GM19099 (cell line): Measurements from ENCODE around the gene FGF18.

ENCODE experiments used
- POLR2A ChIP-seq: IDR thresholded peaks from 3 replicates; pipeline ENCODE4 v1.6.1; 2011; ENCODE audit warnings: low read depth; ENCODE audit not compliant: insufficient read length; ENCODE audit errors: extremely low read depth

The FGF18 gene

DNA sequence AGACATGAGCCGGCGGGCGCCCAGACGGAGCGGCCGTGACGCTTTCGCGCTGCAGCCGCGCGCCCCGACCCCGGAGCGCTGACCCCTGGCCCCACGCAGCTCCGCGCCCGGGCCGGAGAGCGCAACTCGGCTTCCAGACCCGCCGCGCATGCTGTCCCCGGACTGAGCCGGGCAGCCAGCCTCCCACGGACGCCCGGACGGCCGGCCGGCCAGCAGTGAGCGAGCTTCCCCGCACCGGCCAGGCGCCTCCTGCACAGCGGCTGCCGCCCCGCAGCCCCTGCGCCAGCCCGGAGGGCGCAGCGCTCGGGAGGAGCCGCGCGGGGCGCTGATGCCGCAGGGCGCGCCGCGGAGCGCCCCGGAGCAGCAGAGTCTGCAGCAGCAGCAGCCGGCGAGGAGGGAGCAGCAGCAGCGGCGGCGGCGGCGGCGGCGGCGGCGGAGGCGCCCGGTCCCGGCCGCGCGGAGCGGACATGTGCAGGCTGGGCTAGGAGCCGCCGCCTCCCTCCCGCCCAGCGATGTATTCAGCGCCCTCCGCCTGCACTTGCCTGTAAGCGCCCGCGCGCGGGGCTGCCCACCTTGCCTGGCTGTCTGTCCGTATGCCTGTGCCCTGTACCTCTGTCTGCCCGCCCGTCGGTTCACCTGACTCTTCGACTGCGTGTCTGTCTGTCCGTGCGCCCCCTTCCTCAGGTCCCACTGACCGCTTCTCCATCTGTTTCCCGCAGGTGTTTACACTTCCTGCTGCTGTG lies 412 bp downstream of the FGF18 start:
- no peak for TF ChIP-seq POLR2A

DNA sequence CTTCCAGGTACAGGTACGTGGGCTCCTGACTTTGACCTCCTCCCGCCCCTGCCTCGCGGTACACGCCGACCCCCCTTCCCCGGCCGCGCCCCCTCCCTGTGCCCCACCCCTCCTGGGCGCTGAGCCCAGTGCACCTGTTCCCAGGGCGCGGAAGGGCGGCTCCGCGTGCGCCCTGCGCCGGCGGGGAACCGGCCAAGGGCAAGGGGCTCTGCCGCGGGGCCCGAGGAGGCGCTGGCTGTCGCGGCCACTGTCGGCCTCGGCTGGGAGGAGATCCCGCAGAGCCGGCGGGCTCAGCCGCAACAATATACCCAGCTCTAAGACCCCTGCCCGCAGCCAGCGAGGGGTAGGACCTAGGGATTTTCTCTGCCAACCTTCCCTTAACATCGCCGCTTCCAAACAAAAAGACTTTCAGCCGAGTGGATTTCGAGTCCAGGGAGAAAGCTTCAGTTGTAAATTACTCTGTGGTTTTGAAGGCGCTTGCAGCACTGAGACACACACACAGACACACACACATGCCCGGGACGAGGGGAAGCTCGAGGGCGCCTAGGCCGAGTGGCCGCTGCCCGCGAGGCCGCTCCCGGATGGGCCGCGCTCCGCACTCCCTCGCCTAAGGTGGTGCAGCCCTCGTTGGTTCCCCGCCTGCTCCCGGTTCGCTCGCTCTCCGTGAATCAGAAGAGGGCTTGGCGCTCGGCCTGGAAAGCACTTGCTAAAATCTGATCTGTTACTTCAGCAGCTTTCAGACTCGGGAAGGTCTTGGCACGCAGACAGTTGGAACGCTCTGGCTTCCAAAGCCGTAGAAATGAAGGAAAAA lies 1.2 kb downstream of the FGF18 start:
- TF ChIP-seq POLR2A, result no peak

DNA sequence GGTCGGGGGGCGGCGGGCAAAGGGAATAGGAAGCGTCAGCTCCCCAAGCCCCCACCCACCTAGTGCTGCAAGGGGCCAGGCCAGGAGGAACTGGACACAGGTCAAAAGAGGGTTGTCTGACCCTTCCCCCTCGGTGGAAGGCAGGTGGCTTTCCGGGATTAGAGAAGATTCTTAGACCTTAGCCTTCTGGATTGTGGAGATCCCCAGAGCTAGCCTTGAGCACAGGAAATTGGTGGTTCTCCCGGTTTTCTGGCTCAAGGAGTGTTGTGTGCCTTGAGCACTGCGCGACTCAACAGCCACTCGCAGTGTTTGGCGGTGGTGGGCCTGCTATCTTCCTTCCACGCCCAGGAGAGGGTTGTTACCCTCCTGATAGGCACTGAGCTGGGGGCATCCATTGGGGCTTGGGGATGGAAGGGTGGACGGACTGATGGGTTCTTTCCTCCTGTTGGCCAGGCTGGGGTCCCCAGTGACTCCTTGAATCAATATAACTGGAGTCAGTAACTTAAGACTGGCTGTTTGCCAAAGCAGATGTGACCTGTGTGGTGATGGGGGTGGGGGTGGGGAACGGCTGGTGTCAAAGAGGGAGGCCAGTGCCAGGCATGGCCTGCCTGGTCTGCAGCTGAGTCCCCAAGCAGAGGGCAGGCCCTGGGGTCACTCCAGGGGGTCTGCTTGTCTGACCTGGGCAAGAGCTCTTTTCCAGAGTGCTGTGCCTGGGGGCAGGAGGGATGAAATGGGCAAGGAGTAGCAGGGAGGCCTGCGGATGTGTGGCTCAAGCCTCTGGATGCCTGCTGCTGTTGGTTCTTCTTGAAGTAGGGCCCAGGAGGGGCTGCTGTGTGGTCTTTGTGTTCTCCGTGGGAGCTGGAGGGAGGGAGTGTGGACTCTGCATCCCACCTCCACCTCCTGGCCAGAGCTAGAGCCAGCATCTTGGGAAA lies 2.1 kb downstream of the FGF18 start:
- no peak for TF ChIP-seq POLR2A

DNA sequence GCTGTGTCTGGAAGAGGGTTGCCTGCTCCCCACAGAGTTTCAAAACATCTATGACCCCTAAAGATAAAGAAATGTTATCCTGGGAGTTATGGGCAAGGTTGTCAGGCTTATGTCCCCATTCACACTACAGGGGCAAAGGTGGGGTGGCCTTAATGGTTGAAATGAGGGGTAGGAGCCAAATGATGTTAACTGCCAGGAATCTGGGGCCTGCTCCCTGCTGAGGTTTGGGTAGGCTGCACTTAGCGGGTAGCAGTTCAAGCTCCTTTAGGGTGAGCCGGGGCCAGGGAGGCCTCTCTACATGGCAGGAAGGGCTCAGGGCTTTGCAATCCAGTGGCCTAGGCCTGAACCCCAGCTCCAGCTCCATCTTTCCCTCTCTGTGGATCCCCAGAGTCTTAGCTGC lies 3.0 kb downstream of the FGF18 start:
- TF ChIP-seq POLR2A, result no peak

DNA sequence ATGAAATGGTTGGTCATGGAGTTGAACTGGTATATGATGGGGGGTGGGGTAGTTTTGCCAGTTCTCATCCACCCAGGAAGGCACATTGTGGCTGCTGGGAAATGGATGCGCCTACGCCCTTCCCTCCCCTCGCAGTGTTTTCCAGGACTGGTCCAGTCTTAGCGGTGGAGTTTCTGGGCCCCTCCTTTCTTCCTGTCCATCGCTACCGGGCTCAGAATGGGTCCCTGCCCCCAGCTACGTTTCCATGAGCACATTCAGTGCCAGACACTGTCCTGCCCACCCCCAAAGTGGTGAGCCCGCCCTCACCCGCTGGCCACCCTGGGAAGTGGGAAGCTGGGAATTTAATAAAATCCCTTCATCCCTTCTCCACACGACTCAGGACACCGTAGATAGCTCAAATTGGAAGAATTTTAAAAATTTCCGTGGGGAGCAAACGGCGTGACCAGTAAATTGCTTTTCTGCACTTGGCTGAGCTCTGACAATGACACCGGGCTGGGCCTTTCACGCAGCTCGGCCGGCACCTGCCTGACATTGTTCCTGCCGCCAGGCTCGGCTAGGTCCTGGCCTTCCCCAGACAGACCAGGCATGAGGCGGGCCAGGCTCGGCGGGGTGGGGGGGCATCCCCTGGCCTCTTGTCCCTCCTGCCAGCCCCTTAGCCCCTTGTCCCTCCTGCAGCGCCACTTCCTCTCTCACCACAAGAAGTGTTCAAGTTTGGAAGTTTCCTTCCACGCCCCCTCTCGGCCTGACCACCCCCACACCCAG lies 3.6 kb downstream of the FGF18 start:
- TF ChIP-seq POLR2A, result no peak

DNA sequence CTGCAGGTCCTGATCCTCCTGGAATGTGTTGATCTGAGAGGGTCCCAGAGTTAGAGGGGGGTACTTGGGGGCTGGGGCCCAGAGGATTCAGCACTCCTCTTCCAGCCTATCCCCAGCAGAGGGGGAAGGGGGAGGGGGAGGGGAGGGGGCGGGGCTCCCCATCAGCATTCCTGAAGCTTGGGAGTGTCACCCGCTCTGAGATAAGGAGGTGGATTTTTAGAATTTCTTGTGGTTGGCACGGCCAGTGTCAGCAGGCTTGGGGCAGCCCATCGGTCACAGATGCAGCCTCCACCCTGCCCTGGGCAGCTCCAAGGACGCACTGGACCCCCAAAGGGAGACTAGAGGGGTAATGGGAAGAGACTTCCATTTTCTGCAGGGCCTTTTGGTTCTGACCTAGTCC lies 5.3 kb downstream of the FGF18 start:
- TF ChIP-seq POLR2A, result no peak

DNA sequence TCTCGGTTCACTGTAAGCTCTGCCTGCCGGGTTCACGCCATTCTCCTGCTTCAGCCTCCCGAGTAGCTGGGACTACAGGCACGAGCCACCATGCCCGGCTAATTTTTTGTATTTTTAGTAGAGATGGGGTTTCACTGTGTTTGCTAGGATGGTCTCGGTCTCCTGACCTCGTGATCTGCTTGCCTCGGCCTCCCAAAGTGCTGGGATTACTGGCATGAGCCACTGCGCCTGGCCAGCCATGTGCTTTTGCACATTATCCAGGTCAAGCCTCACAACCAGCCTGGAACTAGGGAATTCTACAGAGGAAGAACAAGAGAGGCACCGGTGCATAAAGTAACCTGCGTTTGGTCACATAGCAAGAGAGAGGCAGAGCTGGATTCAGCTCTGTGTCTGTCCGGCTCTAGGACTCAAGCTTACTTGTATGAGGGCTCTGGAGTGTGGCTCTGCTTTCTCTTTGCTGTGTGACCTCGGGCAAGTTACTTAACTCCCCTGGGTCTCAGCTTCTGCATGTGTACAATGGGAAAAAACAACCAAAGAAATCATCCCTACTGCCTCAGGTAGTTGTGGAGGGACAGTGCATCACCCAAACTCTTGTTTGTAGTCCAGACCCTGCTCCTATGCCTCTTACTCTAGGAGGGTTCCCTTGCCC lies 6.3 kb downstream of the FGF18 start:
- no peak for TF ChIP-seq POLR2A

DNA sequence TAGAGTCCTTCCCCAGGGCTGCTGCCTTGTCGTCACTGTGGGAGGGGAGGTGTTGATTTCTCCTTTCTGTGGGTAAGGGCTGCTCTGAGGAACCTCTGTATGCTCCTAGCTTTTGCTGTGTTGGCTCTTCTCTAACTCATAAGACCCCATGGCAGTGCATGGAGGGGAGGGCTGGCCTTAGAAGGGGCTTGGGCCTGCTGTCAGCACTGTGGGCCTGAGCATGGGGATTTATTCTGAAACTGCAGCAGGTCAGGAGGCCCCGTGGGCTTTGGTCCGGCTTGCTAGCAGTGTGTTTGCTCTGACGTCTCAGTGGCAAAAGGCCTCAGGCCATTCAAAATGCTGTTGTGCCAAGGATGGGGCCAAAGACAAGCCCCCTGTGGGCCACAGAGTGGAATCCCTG lies 6.8 kb downstream of the FGF18 start:
- no peak for TF ChIP-seq POLR2A

DNA sequence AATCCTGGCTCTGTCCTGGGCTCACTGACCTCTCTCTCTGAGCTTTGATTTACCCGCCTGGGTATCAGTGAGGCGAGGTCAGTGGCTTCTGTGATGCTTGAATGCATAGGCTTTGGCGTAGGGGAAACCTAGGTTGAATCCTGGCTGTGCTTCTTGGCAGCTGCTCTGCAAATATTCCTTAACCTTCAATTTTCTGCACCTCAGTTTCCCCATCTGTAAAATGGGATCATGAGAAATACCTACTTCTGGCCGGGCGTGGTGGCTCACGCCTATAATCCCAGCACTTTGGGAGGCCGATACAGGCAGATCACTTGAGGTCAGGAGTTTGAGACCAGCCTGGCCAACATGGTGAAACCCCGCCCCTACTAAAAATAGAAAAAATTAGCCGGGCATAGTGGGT lies 7.2 kb downstream of the FGF18 start:
- no peak for TF ChIP-seq POLR2A

DNA sequence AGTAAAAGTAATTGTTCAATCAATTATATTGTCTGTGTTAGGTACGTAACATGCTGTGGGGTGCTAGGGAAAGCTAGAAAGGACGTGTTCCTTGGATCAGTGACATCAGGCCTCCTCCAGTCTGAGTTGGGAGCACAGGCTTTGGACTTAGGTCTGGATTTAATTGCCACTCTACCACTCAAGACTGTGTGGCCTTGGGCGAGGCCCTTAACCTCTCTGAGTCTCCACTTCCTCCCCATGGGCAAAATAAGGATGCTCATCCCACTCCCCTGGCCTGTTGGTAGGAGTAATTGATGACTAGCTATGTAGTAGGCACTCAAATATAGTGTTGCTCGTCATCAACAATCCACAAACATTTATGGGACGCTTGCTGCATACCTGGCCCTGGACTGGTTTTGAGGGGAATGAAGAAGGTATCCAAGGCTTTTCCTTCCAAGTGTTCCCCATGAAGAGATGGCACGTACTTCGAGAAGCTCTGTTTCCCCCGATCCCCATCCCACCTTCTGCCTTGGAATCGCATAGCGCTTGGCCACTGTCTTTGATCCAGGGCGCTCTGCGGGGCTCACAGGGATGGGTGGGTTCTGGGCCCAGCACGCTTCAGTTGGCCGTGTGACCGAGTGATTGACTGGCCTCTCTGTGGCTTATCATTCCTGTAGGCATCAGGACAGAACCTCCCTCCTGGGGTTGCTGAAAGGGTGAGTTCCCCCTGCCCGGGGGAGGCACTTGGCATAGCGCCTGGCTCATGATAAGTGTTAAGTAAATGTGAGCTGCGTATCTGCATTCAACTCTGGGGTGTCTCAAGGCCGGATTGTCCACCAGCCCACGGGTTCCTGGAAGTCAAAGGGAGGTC lies 8.1 kb downstream of the FGF18 start:
- no peak for TF ChIP-seq POLR2A

DNA sequence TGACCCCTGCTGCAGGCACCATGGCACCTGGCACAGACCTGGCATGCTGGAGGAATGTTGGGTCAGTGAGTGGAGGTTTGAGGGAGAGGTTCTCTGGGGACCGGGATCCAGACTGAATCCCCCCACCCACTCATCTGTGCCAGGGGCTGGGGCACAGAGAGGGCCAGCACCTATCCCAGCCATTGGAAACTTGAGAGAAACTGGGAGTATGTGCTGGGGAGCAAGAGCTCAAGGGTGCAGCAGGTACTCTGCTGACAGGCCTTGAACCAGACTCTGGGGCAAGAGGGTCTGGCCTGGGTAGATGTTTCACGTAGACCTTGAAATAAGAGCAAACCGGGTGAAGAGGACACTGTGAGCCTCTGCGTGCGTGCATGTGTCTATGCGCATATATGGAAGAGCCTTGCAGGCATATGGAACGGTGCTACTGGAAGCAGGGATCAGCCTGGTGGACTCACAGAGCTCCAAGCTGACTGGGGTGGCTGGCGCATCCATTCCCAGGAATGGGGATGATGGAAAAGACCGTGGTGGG lies 8.8 kb downstream of the FGF18 start:
- no peak for TF ChIP-seq POLR2A

DNA sequence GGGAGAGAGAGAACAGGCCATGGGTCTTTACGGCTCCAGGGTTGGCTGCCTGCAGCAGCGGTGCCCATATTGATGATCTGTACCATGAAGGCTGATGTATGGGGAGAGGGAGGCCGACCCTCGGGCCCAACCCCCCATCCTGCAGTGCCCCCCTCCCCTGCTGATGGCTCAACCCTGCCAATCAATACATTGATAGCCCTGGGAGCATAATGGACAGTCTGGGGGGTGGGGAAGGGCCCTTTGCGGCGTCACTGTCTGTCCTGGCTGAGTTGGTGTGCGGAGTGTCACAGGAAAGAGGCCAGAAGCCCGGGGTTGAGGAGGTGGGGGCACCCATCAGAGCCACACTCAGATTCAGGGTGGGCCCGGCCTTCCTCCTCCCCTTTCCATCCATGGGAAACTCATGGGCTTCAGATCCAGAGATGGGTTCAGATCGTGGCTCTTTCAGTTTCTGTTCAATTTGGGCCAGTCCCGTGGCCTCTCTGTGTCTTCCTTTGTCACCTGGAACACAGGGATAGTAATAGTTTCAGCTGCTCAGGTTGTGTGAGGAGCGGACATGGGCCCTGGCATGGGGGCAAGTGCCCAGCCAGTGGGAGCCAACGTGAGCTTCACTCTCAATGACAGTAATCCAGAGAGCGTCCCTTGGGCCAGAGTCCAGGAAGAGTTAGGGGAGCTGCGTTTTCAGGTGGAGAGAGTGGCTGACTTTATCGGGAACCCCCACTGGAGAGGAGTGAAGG lies 9.5 kb downstream of the FGF18 start:
- TF ChIP-seq POLR2A, result no peak
